PC-9 (cell line): ENCODE measurements around the gene CKS1B. TPM values are rescaled to one million over a fixed set of nuclear protein-coding genes. Genes with fewer than 3 reads are reported as not detected.

Experiments
- BruUV-seq: library from RNA; stranded (reverse); fragments of 400-500 nt; replicated peaks from 2 replicates; lab custom pipeline; 2021; lab: Mats Ljungman, UMichigan
- CTCF ChIA-PET: fragments of 300-600 bp; sonication (Branson Sonifier 250); formaldehyde crosslinking; loops from one replicate; lab custom pipeline; 2022; ENCODE audit warnings: antibody characterized with exemption; lab: Charles Lee
- POLR2A ChIA-PET: fragments of 300-600 bp; sonication (Branson Sonifier 250); formaldehyde crosslinking; loops from one replicate; lab custom pipeline; 2022; ENCODE audit warnings: antibody characterized with exemption; ENCODE audit not compliant: unreplicated experiment; lab: Charles Lee
- DNase-seq, 2 experiments: peaks; one replicate each; pipeline versions ENCODE4 v3.0.0 to v3.0.0-alpha.2; 2015 to 2022; ENCODE audit warnings: mixed read lengths in 1 of 2
- H2AFZ ChIP-seq: fragments of 200-600 bp; sonication (generic); 2 replicates; pipeline ENCODE4 v1.8.1; 2017; ENCODE audit warnings: antibody characterized with exemption
- H3F3A ChIP-seq: fragments of 200-600 bp; sonication (generic); 2 replicates; pipeline ENCODE4 v1.8.1; 2017; ENCODE audit warnings: antibody characterized with exemption, mild to moderate bottlenecking, low read depth; ENCODE audit not compliant: insufficient read depth
- H3K27ac ChIP-seq: fragments of 200-600 bp; sonication (generic); 2 replicates; pipeline ENCODE4 v1.6.1; 2016; ENCODE audit warnings: mixed run types
- H3K27me3 ChIP-seq: fragments of 200-600 bp; sonication (generic); 2 replicates; pipeline ENCODE4 v1.6.1; 2016; ENCODE audit warnings: low read depth, mixed run types; ENCODE audit not compliant: insufficient read depth
- H3K36me3 ChIP-seq: fragments of 200-600 bp; sonication (generic); 2 replicates; pipeline ENCODE4 v1.6.1; 2016; ENCODE audit warnings: low read depth, mixed run types
- H3K4me1 ChIP-seq: fragments of 200-600 bp; sonication (generic); replicated peaks from 2 replicates; pipeline ENCODE4 v1.6.1; 2016; ENCODE audit warnings: mixed run types; ENCODE audit not compliant: insufficient read depth
- H3K4me2 ChIP-seq: fragments of 200-600 bp; sonication (generic); 2 replicates; pipeline ENCODE4 v1.6.1; 2017; ENCODE audit warnings: mixed run types
- H3K4me3 ChIP-seq: fragments of 200-600 bp; sonication (generic); 2 replicates; pipeline ENCODE4 v1.6.1; 2016; ENCODE audit warnings: mixed run types
- H3K79me2 ChIP-seq: fragments of 200-600 bp; sonication (generic); 2 replicates; pipeline ENCODE4 v1.6.1; 2017; ENCODE audit warnings: low read depth, mixed run types
- H3K9me2 ChIP-seq: fragments of 200-600 bp; sonication (generic); 2 replicates; pipeline ENCODE4 v1.8.1; 2017; ENCODE audit warnings: mild to moderate bottlenecking; ENCODE audit not compliant: insufficient read depth
- H3K9me3 ChIP-seq: fragments of 200-600 bp; sonication (generic); 2 replicates; pipeline ENCODE4 v1.8.1; 2016; ENCODE audit warnings: low read depth; ENCODE audit not compliant: insufficient read depth
- H4K20me1 ChIP-seq: fragments of 200-600 bp; sonication (generic); 2 replicates; pipeline ENCODE4 v1.8.1; 2017; ENCODE audit not compliant: insufficient read depth
- CTCF ChIP-seq: fragments of 200-600 bp; sonication (generic); conservative IDR thresholded peaks from 2 replicates; pipeline ENCODE4 v1.6.1; 2017; ENCODE audit warnings: mixed run types, antibody characterized with exemption, mild to moderate bottlenecking, moderate library complexity
- EZH2 ChIP-seq: fragments of 200-600 bp; sonication (generic); IDR thresholded peaks from 2 replicates; pipeline ENCODE4 v1.8.0; 2017; ENCODE audit warnings: antibody characterized with exemption, low read depth
- intact Hi-C: fragments of 100-400 bp; cut with micrococcal nuclease; formaldehyde crosslinking; loops from one replicate; pipeline ENCODE4 v1.10.0; 2022; ENCODE audit not compliant: unreplicated experiment
- total RNA-seq: library from RNA; stranded (reverse); gene quantifications from 2 replicates; pipeline ENCODE4 v1.2.3, GENCODE V29; 2021

CKS1B gene
- total RNA-seq, 1 experiment from 2014 or later, result 236 TPM

GRCh38 chr1:155014709-155015508 is 40.4 kb downstream of the CKS1B start:
- Histone ChIP-seq H3K27me3 (no peaks in the 10 kb centered on the region), H3K9me2 (no peaks in the 10 kb centered on the region), H4K20me1 (peaks cover 23% of the 10 kb centered on the region), H3K4me1 (peaks cover 28% of the 10 kb centered on the region), H3K4me3 (no peak overlapping the region), H3K4me2 (no peak overlapping the region), H3K79me2 (peaks cover 4% of the 10 kb centered on the region; the same call in 1 of the 2 replicates), H2AFZ (no peak overlapping the region), H3F3A (peaks cover 37% of the 10 kb centered on the region), H3K9me3 (no peaks in the 10 kb centered on the region), H3K27ac (no peak overlapping the region), H3K36me3 (no peaks in the 10 kb centered on the region)
- BruUV-seq, result no TSS peak
- intact Hi-C loops, result no loop called here
- DNase-seq, result no peak
- ChIA-PET POLR2A (no interaction called here), CTCF (interaction anchor here (0.5 kb wide), 1 partner anchor 68 kb away, joined by 7 read pairs; no protein-coding TSS in a partner anchor)
- TF ChIP-seq EZH2 (no peak), CTCF (no peak)

- no TSS peak for BruUV-seq
- DNase-seq, result no peak
- H3F3A ChIP-seq, result peaks cover 37% of the 10 kb centered on the region
- H3K9me2 ChIP-seq, result no peaks in the 10 kb centered on the region
- peaks cover 23% of the 10 kb centered on the region for H4K20me1 ChIP-seq
- no peaks in the 10 kb centered on the region for H3K36me3 ChIP-seq
- no peak overlapping the region for H2AFZ ChIP-seq
- H3K27me3 ChIP-seq, result no peaks in the 10 kb centered on the region
- no peak overlapping the region for H3K4me2 ChIP-seq
- peaks cover 28% of the 10 kb centered on the region for H3K4me1 ChIP-seq
- CTCF ChIA-PET, result no interaction called here
- TF ChIP-seq CTCF (no peak), EZH2 (no peak)
- H3K9me3 ChIP-seq, result no peaks in the 10 kb centered on the region
- no peak overlapping the region for H3K27ac ChIP-seq
- POLR2A ChIA-PET, result interaction anchor here (0.6 to 0.7 kb wide), 2 partner anchors 10 to 12 kb away, joined by 4 to 5 read pairs; no protein-coding TSS in a partner anchor
- H3K4me3 ChIP-seq, result no peak overlapping the region
- peaks cover 4% of the 10 kb centered on the region; the same call in 1 of the 2 replicates for H3K79me2 ChIP-seq
- intact Hi-C loops, result loop anchor here (2.0 kb wide), 3 partner anchors 29 to 55 kb away; partner anchors contain the start of genes PYGO2 and SHC1
Measured at GRCh38 chr1:155015527-155016230, 41.2 kb downstream of the CKS1B start.

- H3F3A ChIP-seq, result peaks cover 37% of the 10 kb centered on the region
- ChIA-PET CTCF (interaction anchor here (1.0 to 1.5 kb wide), 2 partner anchors 14 to 46 kb away, joined by 7 to 17 read pairs; partner anchors contain the start of genes SHC1 and ZBTB7B), POLR2A (interaction anchor here (0.6 to 0.7 kb wide), 3 partner anchors 9 to 76 kb away, joined by 4 to 5 read pairs (median 4); no protein-coding TSS in a partner anchor)
- intact Hi-C loops, result loop anchor here (2.0 kb wide), 3 partner anchors 28 to 56 kb away; partner anchors contain the start of genes PYGO2 and SHC1
- peaks cover 17% of the 10 kb centered on the region for H4K20me1 ChIP-seq
- H3K27me3 ChIP-seq, result no peaks in the 10 kb centered on the region
- no TSS peak for BruUV-seq
- peaks cover 28% of the 10 kb centered on the region for H3K4me1 ChIP-seq
- no peak overlapping the region for H3K4me2 ChIP-seq
- H3K79me2 ChIP-seq, result peaks cover 4% of the 10 kb centered on the region; the same call in 1 of the 2 replicates
- H2AFZ ChIP-seq, result no peak overlapping the region
- H3K36me3 ChIP-seq, result no peaks in the 10 kb centered on the region
- DNase-seq, result no peak
- TF ChIP-seq CTCF (no peak), EZH2 (no peak)
- H3K9me3 ChIP-seq, result no peaks in the 10 kb centered on the region
- H3K27ac ChIP-seq, result peak overlapping the region; percentile 53
- no peaks in the 10 kb centered on the region for H3K9me2 ChIP-seq
- no peak overlapping the region for H3K4me3 ChIP-seq
Measured at GRCh38 chr1:155016231-155016831, 41.9 kb downstream of the CKS1B start.
